ENCODE measurements around the gene ASF1B. TPM values are rescaled to one million over a fixed set of nuclear protein-coding genes. Genes with fewer than 3 reads are reported as not detected.

The ASF1B gene
- total RNA-seq, 2 donors from 2014 or later, result 37.8 to 47.8 TPM

DNA sequence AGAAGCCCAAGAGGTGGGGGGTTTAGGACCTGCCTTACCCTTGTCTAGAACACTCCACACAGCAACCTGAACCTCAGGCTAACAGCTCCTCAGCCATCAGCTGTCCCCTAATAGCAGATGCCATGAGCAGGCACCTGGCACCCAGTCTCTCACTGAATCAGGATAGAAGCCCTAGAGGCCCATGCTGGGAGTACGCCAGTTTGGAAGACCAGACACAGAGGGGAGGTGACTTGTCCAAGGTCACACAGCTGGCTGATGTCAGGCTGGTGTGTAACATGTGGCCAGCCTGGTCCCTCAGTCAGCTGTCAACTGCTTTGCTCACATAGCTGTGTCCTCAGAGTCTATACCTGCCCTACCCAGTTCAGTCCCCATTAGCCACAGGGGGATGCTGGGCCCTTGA lies 33.1 kb downstream of the ASF1B start:
- no peaks in the 10 kb centered on the region for H3K27me3 Mint-ChIP-seq (ENCODE audit: insufficient read depth)
- Histone ChIP-seq H3K4me1 (ENCODE audit: control insufficient read depth, insufficient read depth, low read length) (no peaks in the 10 kb centered on the region), H3K9me3 (ENCODE audit: control insufficient read depth, low read length) (no peaks in the 10 kb centered on the region), H3K36me3 (ENCODE audit: control insufficient read depth, insufficient read depth, low read length) (peaks cover 21% of the 10 kb centered on the region), H3K9ac (ENCODE audit: extremely low read depth, low read length, poor library complexity, severe bottlenecking) (no peak overlapping the region), H3K27ac (ENCODE audit: low read depth, low read length) (no peak overlapping the region), H3K4me3 (ENCODE audit: low read length) (no peak overlapping the region), H3K27me3 (ENCODE audit: control insufficient read depth, insufficient read depth, low read length, poor library complexity, severe bottlenecking) (no peaks in the 10 kb centered on the region)
- no peaks in the 10 kb centered on the region for H3K4me1 Mint-ChIP-seq
- 89 to 100% methylated on average over 1 of the region's 1 CpG for WGBS, 2 experiments (ENCODE audit: insufficient coverage in 1 of 2, insufficient read length in 1 of 2)
- H3K36me3 Mint-ChIP-seq (ENCODE audit: low read depth), result peaks cover 34% of the 10 kb centered on the region
- DNase-seq, result no peak
- no peaks in the 10 kb centered on the region for H3K9me3 Mint-ChIP-seq
- H3K27ac Mint-ChIP-seq, result no peak overlapping the region
- no peak overlapping the region for H3K4me3 Mint-ChIP-seq
- TF ChIP-seq, protein P1, sequence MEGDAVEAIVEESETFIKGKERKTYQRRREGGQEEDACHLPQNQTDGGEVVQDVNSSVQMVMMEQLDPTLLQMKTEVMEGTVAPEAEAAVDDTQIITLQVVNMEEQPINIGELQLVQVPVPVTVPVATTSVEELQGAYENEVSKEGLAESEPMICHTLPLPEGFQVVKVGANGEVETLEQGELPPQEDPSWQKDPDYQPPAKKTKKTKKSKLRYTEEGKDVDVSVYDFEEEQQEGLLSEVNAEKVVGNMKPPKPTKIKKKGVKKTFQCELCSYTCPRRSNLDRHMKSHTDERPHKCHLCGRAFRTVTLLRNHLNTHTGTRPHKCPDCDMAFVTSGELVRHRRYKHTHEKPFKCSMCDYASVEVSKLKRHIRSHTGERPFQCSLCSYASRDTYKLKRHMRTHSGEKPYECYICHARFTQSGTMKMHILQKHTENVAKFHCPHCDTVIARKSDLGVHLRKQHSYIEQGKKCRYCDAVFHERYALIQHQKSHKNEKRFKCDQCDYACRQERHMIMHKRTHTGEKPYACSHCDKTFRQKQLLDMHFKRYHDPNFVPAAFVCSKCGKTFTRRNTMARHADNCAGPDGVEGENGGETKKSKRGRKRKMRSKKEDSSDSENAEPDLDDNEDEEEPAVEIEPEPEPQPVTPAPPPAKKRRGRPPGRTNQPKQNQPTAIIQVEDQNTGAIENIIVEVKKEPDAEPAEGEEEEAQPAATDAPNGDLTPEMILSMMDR (conservative IDR thresholded peaks at IDR 0.05), result no peak

DNA sequence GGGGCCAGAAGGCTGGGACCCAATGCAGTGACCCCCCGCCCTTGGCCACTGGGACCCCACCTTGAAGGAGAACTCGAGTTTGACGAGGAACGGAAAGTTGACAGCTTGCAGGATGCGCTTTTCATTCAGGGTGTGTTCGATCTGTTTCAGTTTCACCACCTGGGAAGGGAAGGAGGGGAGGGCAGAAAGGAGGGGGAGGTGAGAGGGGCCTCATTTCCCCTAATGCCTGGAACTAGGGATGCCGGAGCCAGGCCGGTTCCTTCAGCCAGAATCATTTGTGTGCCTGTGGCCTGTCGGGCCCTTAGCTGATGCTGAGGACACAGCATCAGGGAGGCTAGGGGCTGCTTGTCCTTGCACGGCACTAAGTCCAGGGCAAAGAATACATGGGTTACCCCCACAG lies 33.6 kb downstream of the ASF1B start:
- no peak for DNase-seq
- Mint-ChIP-seq H3K4me3 (no peak overlapping the region), H3K27me3 (ENCODE audit: insufficient read depth) (no peaks in the 10 kb centered on the region), H3K27ac (no peak overlapping the region), H3K9me3 (no peaks in the 10 kb centered on the region), H3K36me3 (ENCODE audit: low read depth) (peaks cover 38% of the 10 kb centered on the region), H3K4me1 (no peaks in the 10 kb centered on the region)
- no peak overlapping the region for H3K9ac ChIP-seq (ENCODE audit: extremely low read depth, low read length, poor library complexity, severe bottlenecking)
- H3K27ac ChIP-seq (ENCODE audit: low read depth, low read length), result no peak overlapping the region
- TF ChIP-seq, protein P1 (conservative IDR thresholded peaks at IDR 0.05), result no peak
- H3K36me3 ChIP-seq (ENCODE audit: control insufficient read depth, insufficient read depth, low read length), result peaks cover 21% of the 10 kb centered on the region
- H3K9me3 ChIP-seq (ENCODE audit: control insufficient read depth, low read length), result no peaks in the 10 kb centered on the region
- no peak overlapping the region for H3K4me3 ChIP-seq (ENCODE audit: low read length)
- 90 to 95% methylated on average over 9 to 10 of the region's 10 CpGs for WGBS, 2 experiments (ENCODE audit: insufficient coverage in 1 of 2, insufficient read length in 1 of 2)
- no peaks in the 10 kb centered on the region for H3K27me3 ChIP-seq (ENCODE audit: control insufficient read depth, insufficient read depth, low read length, poor library complexity, severe bottlenecking)
- H3K4me1 ChIP-seq (ENCODE audit: control insufficient read depth, insufficient read depth, low read length), result no peaks in the 10 kb centered on the region

DNA sequence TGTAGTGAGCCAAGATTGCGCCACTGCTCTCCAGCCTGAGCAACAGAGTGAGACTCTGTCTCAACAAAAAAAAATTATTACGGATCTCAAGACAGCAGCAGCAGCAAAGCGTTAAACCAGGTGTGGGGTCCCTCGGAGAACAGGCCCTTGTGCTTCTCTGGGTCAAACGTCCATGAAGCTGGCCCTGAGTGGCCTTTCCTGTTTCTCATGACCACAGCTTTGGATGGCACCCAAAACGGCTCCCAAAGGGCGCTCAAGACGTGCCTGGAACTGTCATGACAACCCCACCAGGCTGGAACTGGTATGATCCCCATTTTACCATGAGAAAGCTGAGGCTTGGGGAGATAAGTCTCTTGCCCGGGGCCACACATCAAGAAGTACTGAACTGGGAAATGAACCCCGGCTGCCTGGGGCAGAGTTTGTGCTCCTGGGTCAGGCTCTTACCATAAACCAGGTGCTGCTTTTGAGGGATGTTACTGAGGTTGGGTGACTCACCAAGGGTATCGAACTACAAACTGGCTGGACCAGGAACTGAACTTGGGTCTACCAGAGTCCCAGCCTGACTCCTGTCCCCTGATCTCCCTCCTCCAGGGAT lies 34.2 kb downstream of the ASF1B start:
- TF ChIP-seq, protein P1 (conservative IDR thresholded peaks at IDR 0.05), result no peak
- no peak for DNase-seq
- Histone ChIP-seq H3K4me3 (ENCODE audit: low read length) (no peak overlapping the region), H3K36me3 (ENCODE audit: control insufficient read depth, insufficient read depth, low read length) (peaks cover 21% of the 10 kb centered on the region), H3K9ac (ENCODE audit: extremely low read depth, low read length, poor library complexity, severe bottlenecking) (no peak overlapping the region), H3K4me1 (ENCODE audit: control insufficient read depth, insufficient read depth, low read length) (no peaks in the 10 kb centered on the region), H3K27ac (ENCODE audit: low read depth, low read length) (no peak overlapping the region), H3K9me3 (ENCODE audit: control insufficient read depth, low read length) (no peaks in the 10 kb centered on the region), H3K27me3 (ENCODE audit: control insufficient read depth, insufficient read depth, low read length, poor library complexity, severe bottlenecking) (no peaks in the 10 kb centered on the region)
- Mint-ChIP-seq H3K36me3 (ENCODE audit: low read depth) (peaks cover 40% of the 10 kb centered on the region), H3K4me1 (no peaks in the 10 kb centered on the region), H3K9me3 (no peaks in the 10 kb centered on the region), H3K27ac (no peak overlapping the region), H3K27me3 (ENCODE audit: insufficient read depth) (no peaks in the 10 kb centered on the region), H3K4me3 (no peak overlapping the region)
- WGBS, 2 experiments (ENCODE audit: insufficient coverage in 1 of 2, insufficient read length in 1 of 2), result 93 to 96% methylated on average over 6 to 11 of the region's 11 CpGs
